A673 (cell line): ENCODE measurements around the gene PRMT7. TPM values are rescaled to one million over a fixed set of nuclear protein-coding genes. Genes with fewer than 3 reads are reported as not detected.

Experiments used
- BruUV-seq: library from RNA; stranded (reverse); fragments of 400-500 nt; replicated peaks from 2 replicates; lab custom pipeline; 2021; lab: Mats Ljungman, UMichigan
- CTCF ChIA-PET: fragments of 300-600 bp; sonication (Branson Sonifier 250); formaldehyde crosslinking; loops from one replicate; lab custom pipeline; 2022; ENCODE audit warnings: antibody characterized with exemption; lab: Charles Lee
- POLR2A ChIA-PET: fragments of 300-600 bp; sonication (Branson Sonifier 250); formaldehyde crosslinking; loops from one replicate; lab custom pipeline; 2022; ENCODE audit warnings: antibody characterized with exemption; ENCODE audit not compliant: low non-redundant PET; lab: Charles Lee
- DNase-seq: peaks from one replicate; pipeline ENCODE4 v3.0.0-alpha.2; 2015; ENCODE audit warnings: low spot score
- H3K27ac ChIP-seq: fragments of 200-600 bp; sonication (generic); 2 replicates; pipeline ENCODE4 v1.5.1; 2016; ENCODE audit warnings: mixed run types, low read depth, mild to moderate bottlenecking, mixed read lengths, antibody characterized with exemption, low read length; ENCODE audit not compliant: poor library complexity, severe bottlenecking
- H3K27me3 ChIP-seq: fragments of 200-600 bp; sonication (generic); replicated peaks from 2 replicates; pipeline ENCODE4 v1.6.1; 2017; ENCODE audit warnings: mixed run types, low read depth, mild to moderate bottlenecking, mixed read lengths, antibody characterized with exemption, low read length; ENCODE audit not compliant: insufficient read depth, poor library complexity
- H3K36me3 ChIP-seq: fragments of 200-600 bp; sonication (generic); 2 replicates; pipeline ENCODE4 v1.6.1; 2016; ENCODE audit warnings: mixed run types, mild to moderate bottlenecking, mixed read lengths, antibody characterized with exemption, low read length; ENCODE audit not compliant: insufficient read depth, poor library complexity, severe bottlenecking
- H3K4me1 ChIP-seq: fragments of 200-600 bp; sonication (generic); 2 replicates; pipeline ENCODE4 v1.6.1; 2017; ENCODE audit warnings: mixed run types, mild to moderate bottlenecking, mixed read lengths, antibody characterized with exemption, low read length; ENCODE audit not compliant: insufficient read depth, poor library complexity, severe bottlenecking
- H3K4me3 ChIP-seq: fragments of 200-600 bp; sonication (generic); 2 replicates; pipeline ENCODE4 v1.5.1; 2016; ENCODE audit warnings: low read depth, mixed run types, mild to moderate bottlenecking, mixed read lengths, low read length; ENCODE audit not compliant: poor library complexity, severe bottlenecking
- H3K9me3 ChIP-seq: fragments of 200-600 bp; sonication (generic); 2 replicates; pipeline ENCODE4 v1.6.1; 2016; ENCODE audit warnings: mixed run types, low read depth, mild to moderate bottlenecking, mixed read lengths, antibody characterized with exemption, low read length; ENCODE audit not compliant: poor library complexity, severe bottlenecking
- CTCF ChIP-seq: fragments of 300-800, 200-600 bp; sonication (generic); conservative IDR thresholded peaks from 2 replicates; pipeline ENCODE4 v1.5.1; 2017; ENCODE audit warnings: low read depth, mild to moderate bottlenecking, antibody characterized with exemption, low read length, moderate library complexity, mixed read lengths
- EZH2 ChIP-seq: fragments of 200-600 bp; sonication (generic); IDR thresholded peaks from 2 replicates; pipeline ENCODE4 v1.6.1; 2017; ENCODE audit warnings: borderline replicate concordance, low read depth, mild to moderate bottlenecking, mixed read lengths, antibody characterized with exemption, low read length; ENCODE audit not compliant: poor library complexity, severe bottlenecking
- intact Hi-C: fragments of 100-400 bp; cut with micrococcal nuclease; formaldehyde crosslinking; loops from one replicate; pipeline ENCODE4 v1.10.0; 2022; ENCODE audit not compliant: unreplicated experiment
- total RNA-seq: library from RNA; stranded (reverse); gene quantifications from 2 replicates; pipeline ENCODE4 v1.2.3, GENCODE V29; 2021

PRMT7 gene
- total RNA-seq, 1 experiment from 2014 or later: 66.2 TPM

- Histone ChIP-seq H3K27ac (no peak overlapping the region), H3K4me1 (peaks cover 12% of the 10 kb centered on the region), H3K9me3 (no peaks in the 10 kb centered on the region), H3K36me3 (no peaks in the 10 kb centered on the region), H3K4me3 (no peak overlapping the region), H3K27me3 (no peaks in the 10 kb centered on the region)
- DNase-seq: no peak
- BruUV-seq: no TSS peak
- POLR2A ChIA-PET: no interaction called here
- CTCF ChIA-PET: no interaction called here
- intact Hi-C loops: no loop called here
- TF ChIP-seq CTCF: no peak
- TF ChIP-seq EZH2: no peak
These were observed 92.4 kb downstream of the PRMT7 start for GRCh38 chr16:68403177-68403576.

- Histone ChIP-seq H3K27ac (no peak overlapping the region), H3K36me3 (no peaks in the 10 kb centered on the region), H3K9me3 (no peaks in the 10 kb centered on the region), H3K4me1 (peaks cover 12% of the 10 kb centered on the region), H3K4me3 (no peak overlapping the region), H3K27me3 (no peaks in the 10 kb centered on the region)
- intact Hi-C loops: no loop called here
- CTCF ChIA-PET: no interaction called here
- POLR2A ChIA-PET: interaction anchor here (0.7 kb wide), 1 partner anchor 1430 kb away, joined by 4 read pairs; no protein-coding TSS in a partner anchor
- BruUV-seq: no TSS peak
- DNase-seq: no peak
- TF ChIP-seq EZH2 (no peak), CTCF (no peak)
These were observed 92.9 kb downstream of the PRMT7 start for GRCh38 chr16:68403704-68404103.

GRCh38 chr16:68404736-68405345 is 94.0 kb downstream of the PRMT7 start:
- TF ChIP-seq CTCF (no peak), EZH2 (no peak)
- POLR2A ChIA-PET: no interaction called here
- no peak overlapping the region for H3K27ac ChIP-seq
- H3K36me3 ChIP-seq: no peaks in the 10 kb centered on the region
- intact Hi-C loops: no loop called here
- DNase-seq: no peak
- BruUV-seq: no TSS peak
- no peak overlapping the region for H3K4me3 ChIP-seq
- H3K9me3 ChIP-seq: no peaks in the 10 kb centered on the region
- H3K4me1 ChIP-seq: peaks cover 12% of the 10 kb centered on the region
- no peaks in the 10 kb centered on the region for H3K27me3 ChIP-seq
- CTCF ChIA-PET: no interaction called here
